ENCODE measurements around the gene TUBB4A. TPM values are rescaled to one million over a fixed set of nuclear protein-coding genes. Genes with fewer than 3 reads are reported as not detected.

The TUBB4A gene
- total RNA-seq: not detected in 2 replicates

DNA sequence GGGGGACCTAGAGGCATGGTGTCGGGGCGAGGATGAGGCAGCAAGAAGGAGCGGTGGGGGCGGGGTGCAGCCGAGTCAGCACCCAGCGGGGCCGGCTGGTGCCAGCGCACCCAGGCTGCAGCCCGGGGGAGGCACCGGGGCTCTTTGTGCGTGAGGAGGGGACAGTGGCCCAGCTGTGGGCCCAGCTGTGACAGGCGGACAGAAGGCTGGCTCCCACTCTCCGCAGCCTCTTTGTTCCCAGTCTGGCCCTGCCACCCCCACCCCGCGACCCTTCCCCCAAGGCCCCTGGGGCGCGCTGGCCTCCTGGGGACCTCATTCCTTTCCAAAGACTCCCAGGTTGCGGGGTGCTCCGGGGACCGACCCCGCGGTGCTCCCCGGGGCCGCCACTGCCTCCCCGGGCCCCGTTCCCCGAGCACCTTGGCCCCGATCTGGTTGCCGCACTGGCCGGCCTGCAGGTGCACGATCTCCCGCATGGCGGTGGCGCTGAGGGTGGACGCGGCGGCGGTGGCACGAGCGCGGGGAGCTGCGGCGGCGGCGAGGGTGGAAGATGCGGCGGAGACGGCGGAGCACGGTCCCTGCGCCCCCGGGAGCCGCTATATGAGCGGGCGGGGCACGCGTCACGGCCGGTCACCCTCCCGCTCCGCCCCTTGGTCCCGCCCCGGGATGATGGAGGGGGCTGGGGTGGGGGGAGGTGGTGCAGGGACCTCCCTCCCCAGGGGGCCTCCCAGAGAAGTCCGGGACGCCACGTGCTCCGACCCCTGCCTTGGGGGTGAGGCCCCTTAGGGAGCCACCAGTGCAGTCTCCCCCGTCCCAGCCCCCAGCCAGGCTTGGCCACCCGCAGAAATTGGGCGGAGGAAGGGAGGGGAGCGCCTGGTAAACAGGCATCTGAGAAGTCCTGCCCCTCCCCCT lies at the start of gene TUBB4A:
Gene TUBB4A, minus strand, starts transcription at position 570 of the 909 bp plus-strand sequence. Its CDS starts 97 bp downstream, at position 473.

DNA sequence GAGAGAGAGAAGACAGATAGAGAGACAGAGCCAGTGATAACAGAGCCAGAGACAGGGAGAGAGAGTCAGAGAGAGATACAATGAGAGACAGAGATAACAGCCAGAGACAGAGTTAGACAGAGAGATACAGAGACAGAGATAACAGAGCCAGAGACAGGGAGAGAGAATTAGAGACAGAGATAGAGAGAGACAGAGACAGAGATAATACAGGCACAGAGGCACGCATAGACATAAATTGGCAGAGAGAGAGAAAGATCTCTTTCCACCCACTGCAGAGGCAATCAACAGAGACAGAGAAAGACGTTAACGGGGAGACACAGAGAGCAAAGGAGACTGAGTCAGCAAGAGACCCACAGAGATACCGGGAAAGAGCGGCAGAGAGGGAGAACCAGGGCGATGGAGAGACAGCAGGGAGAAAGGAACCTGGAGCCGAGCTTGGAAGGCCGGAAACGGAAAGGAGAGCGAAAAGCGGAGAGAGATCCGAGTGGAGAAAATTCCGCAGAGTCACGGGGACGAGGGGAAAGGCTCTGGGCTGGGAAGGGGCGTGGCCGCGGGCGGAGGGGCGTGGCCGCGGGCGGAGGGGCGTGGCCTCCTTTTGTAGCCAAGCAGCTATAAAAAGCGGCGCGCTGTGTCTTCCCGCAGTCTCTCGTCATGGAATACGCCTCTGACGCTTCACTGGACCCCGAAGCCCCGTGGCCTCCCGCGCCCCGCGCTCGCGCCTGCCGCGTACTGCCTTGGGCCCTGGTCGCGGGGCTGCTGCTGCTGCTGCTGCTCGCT lies 28.5 kb upstream of the TUBB4A start, which contains the start of gene TNFSF9:
Gene TNFSF9, plus strand, starts transcription at position 641 of the 777 bp plus-strand sequence. Its CDS starts 11 bp downstream, at position 652.

DNA sequence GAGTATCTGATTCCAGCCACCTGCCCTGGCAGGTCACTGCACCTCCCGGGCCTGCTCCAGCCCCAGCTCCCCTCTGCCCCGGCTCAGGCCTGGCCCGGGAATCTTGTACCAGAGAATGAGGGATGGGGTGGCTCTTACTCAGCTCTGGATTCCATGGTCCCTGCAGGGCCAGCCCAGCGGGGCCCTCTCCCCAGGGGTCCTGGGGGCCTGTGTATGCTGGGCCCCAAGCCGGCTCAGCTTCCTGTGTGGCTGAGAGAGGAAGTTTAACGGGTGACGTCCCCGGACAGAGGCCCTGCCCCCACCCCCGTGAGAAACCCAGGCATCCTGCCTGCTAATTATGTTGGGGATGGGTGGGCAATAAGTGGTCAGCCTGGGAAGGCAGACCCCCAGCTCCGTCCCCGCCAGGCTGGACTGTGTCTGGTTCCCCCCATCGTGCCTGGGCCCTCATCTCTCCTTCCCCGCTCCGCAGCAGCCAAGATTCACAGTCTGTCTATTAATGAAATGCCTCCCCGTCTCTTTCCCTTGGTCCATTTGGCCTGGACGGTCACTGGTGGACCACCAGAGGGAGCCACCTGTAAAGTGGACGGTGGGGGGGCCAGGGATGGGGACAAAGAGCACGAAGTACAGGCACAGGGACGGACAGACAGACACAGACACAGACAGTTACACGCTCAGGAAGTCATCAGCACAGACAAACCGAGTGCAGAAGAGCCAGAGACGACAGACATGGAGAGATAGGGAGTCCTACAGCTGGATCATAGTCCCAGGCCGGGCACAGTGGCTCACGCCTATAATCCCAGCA lies 20.4 kb downstream of the TUBB4A start, which contains the start of gene DENND1C:
Gene DENND1C, minus strand, starts transcription at position 247 of the 802 bp plus-strand sequence. Its CDS starts 92 bp downstream, at position 155.

DNA sequence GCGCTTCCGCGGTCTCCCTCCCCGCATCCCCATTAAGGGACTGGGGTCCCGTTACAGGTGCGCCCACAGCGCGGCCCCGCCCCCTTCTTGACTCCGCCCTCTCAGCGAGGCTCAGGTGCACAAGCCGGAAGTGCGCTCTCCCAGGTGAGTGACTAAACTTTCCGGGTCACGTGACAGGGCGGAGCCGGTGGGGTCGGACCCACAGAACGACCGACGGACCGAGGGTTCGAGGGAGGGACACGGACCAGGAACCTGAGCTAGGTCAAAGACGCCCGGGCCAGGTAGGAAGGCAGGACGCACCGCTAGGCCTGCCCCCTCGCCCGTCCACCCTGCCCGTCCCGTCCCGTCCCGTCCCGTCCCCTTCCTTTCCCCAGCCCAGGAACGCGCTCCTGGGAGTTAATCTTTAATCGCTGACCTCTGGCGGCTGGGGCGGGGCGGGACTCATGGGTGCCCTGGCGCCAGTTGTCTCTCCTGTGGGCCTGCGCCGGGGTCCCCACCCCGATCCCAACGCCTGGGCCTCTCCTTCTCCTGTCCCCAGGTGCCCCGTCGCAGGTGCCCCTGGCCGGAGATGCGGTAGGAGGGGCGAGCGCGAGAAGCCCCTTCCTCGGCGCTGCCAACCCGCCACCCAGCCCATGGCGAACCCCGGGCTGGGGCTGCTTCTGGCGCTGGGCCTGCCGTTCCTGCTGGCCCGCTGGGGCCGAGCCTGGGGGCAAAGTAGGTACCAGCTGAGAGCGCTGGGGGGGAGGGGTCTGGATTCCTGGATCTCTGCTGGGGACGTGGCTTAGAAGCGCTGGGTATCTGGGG lies 37.8 kb downstream of the TUBB4A start, which contains the start of gene CRB3:
Gene CRB3, plus strand, starts transcription at position 202 of the 804 bp plus-strand sequence. Its CDS starts 431 bp downstream, at position 633.

DNA sequence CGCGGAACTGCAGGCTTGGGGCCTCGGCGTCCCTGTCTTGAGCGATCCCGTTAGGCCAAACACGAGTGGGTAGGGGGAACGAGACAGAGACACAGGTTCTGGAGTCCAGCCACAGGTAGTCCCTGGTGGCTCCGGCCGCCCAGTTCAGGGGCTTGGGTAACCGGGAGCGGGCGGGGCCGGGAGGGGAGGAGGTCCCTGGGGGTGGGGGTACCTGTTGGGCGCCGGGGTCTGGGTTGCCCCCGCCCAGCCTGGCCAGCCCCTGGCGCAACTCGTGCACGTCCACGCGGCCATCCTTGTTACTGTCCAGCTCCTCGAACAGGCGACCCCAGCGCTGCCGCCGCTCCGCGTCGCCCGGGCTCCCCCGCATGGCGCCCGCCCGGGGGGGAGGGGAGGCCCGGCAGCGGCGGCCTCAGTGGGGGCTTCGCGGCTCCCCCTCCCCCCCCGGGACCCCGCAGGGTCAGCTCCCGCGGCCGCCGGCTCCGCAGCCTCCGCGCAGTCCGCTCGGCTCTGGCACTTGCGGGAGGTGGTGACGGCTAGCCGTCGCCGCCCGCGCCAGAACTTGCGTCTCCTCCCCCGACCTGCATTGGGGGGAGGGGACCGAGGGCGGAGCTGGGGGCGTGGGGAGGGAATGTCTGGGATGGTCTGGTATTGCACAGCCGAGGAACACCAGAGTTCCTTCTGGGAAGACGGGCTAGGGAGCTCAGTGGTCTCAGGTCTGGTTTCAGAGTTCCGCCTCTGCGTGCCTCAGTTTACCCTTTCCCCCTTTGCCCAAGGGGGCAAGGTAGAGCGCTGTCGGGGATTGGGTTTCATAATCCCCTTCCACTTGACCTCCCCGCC lies 42.6 kb downstream of the TUBB4A start, which contains the start of gene SLC25A23:
Gene SLC25A23, minus strand, starts transcription at position 531 of the 837 bp plus-strand sequence. Its CDS starts 164 bp downstream, at position 367.

Other genes starting within 250 kb of the TUBB4A start
- 4.6 and 7.4 TPM in 2 replicates for gene MLLT1, start 222.3 kb downstream of the TUBB4A start, total RNA-seq
- gene ACER1, start 168.7 kb downstream of the TUBB4A start, total RNA-seq: not detected in 2 replicates
- gene CLPP, start 140.8 kb downstream of the TUBB4A start, total RNA-seq: 59.7 and 64.0 TPM in 2 replicates
- gene ALKBH7, start 129.5 kb downstream of the TUBB4A start, total RNA-seq: 20.6 and 24.6 TPM in 2 replicates
- gene PSPN, start 126.4 kb downstream of the TUBB4A start, total RNA-seq: 0.54 and 1.6 TPM in 2 replicates
- 66.7 and 66.9 TPM in 2 replicates for gene GTF2F1, start 109.1 kb downstream of the TUBB4A start, total RNA-seq
- 119 and 132 TPM in 2 replicates for gene KHSRP, start 77.5 kb downstream of the TUBB4A start, total RNA-seq
- under 0.01 and 0.09 TPM in 2 replicates for gene SLC25A41, start 68.5 kb downstream of the TUBB4A start, total RNA-seq
- 14.5 and 18.7 TPM in 2 replicates for gene SLC25A23, start 42.5 kb downstream of the TUBB4A start, total RNA-seq
- gene CRB3, start 38.0 kb downstream of the TUBB4A start, total RNA-seq: not detected in 2 replicates
- gene DENND1C, start 20.5 kb downstream of the TUBB4A start, total RNA-seq: not detected in 2 replicates
- gene TNFSF9, start 28.7 kb upstream of the TUBB4A start, total RNA-seq: 0.75 and 0.99 TPM in 2 replicates
- gene CD70, start 88.8 kb upstream of the TUBB4A start, total RNA-seq: not detected in 2 replicates
- gene TNFSF14, start 167.9 kb upstream of the TUBB4A start, total RNA-seq: not detected in 2 replicates
- 0.09 TPM in 2 replicates for gene C3, start 218.3 kb upstream of the TUBB4A start, total RNA-seq
- gene GPR108, start 235.3 kb upstream of the TUBB4A start, total RNA-seq: 44.4 and 45.6 TPM in 2 replicates
- 40.3 and 57.7 TPM in 2 replicates for gene TRIP10, start 237.4 kb upstream of the TUBB4A start, total RNA-seq